GM11168 (cell line): ENCODE data around the gene DYNLL2.
"Not testable (repeated sequence)": the region's sequence is repeated elsewhere in the genome, so short reads cannot be mapped to it uniquely, and the experiment has no call there.

ENCODE experiments used
- in situ Hi-C: fragments of 300-500 bp; cut with MboI; formaldehyde crosslinking; loops from one replicate; pipeline ENCODE4 v1.12.0; 2022; ENCODE audit warnings: low sequenced_read_pairs; ENCODE audit not compliant: unreplicated experiment

DYNLL2 gene

GRCh38 chr17:58066401-58066800, 16.8 kb upstream of the DYNLL2 start:
- in situ Hi-C loops = no loop called here

GRCh38 chr17:58072862-58073261, 10.4 kb upstream of the DYNLL2 start:
- in situ Hi-C loops = no loop called here

GRCh38 chr17:58073266-58073665, 10.0 kb upstream of the DYNLL2 start:
- in situ Hi-C loops = not testable (repeated sequence)

- in situ Hi-C loops = not testable (repeated sequence)
Observed at GRCh38 chr17:58074406-58074805, 8.8 kb upstream of the DYNLL2 start.

GRCh38 chr17:58079300-58080033, 3.8 kb upstream of the DYNLL2 start:
- in situ Hi-C loops = no loop called here

- in situ Hi-C loops = no loop called here
Observed at GRCh38 chr17:58081646-58082340, 1.4 kb upstream of the DYNLL2 start.

DNA sequence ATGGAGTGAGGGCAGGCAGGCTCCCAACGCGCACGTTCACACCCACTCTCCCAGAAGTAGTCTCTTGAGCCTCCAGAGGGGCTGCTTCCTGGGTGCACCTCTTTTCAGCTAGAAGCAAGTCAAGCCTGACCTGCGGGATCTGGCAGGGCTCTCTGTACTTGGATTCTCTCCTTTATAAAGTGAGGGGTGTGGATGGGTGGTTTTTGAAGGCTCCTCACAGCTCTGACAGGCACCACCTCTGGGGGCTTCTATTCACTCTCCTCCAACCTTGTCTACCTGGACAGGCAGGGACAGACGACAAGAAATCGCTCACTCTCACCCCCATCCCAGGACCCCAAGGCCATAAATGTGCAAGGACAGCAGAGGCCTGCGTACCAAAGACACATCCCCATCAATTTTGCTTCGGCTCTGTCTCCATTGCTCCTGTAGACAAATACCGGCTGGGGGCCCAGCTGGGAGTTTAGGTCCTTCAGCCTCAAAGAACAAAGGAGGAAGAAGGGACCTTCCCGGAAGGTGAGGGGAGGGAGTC, 814 bp upstream of the DYNLL2 start:
- in situ Hi-C loops = no loop called here

DNA sequence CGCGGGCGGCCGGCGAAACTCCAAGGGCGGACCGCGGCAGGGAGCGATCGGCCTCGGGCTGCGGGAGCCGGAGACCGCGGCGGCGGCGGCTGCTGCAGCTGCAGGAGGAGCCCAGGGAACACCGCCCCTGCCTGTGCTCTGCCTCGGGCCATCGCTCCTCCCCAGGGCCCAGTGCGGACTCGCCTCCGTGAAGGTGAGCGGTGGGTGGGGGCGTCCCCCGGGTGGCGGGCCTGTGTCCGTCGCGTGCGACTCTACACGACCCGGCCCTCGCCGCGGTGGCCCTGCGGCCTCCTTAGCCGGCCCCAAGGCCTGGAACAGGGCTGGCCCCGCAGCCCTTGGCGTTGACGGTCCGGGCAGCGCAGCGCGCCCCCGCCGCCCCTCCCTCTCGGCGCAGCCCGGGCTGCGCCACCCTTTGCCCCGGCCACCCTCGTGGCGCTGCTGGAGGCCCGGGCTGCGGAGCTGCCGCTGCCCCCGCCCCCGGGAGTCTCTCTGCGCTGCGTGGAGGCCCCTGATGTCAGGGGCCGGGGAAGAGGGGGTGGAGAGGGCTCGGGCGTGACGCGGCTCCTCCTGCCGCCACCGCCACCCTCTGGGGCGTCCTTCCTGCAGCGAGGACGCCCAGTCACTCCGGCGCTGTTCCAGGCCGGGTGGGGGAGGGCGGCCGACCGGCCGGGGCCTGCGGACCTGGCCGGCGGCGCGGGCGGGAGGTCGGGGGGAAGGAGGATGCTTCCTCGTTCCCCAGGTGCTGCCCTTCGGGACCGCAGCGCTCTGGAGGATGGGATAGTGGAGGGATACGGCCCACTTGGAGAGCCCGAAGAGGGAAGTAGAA, 485 bp downstream of the DYNLL2 start:
- in situ Hi-C loops = no loop called here

- in situ Hi-C loops = no loop called here
Observed at GRCh38 chr17:58084317-58084981, 1.2 kb downstream of the DYNLL2 start.

DNA sequence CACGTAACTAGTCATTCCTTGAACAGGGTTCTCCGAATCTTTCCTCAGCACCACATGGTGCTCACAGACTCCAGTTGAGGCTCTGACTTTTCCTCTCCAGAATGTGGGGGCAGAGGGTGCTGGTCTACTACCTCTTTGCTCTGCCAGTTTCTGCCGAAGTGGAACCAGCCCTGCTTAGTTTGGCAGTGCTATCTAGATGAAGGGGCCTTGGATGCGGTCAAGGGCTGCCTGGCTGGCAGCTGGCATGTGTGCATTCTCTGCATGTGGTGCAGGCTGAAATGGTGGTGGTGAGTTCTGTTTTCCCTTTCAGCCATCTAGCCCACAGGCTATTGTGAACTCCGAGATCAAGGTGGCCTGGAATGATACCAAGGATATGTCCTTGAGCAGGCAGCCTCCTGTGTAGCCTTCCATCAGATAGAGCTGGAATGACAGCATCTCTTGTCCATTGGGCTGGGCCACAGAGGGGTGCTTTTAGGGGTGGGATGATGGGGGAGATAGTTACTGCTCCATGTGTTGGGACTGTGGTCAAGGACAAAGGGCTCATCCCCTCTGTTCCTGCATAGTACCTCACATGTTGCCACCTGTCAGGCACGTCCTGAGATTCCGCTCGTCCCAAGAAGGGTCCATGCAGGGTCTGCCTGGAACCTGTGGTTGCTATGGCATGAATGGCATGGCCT, 2.0 kb downstream of the DYNLL2 start:
- in situ Hi-C loops = no loop called here

DNA sequence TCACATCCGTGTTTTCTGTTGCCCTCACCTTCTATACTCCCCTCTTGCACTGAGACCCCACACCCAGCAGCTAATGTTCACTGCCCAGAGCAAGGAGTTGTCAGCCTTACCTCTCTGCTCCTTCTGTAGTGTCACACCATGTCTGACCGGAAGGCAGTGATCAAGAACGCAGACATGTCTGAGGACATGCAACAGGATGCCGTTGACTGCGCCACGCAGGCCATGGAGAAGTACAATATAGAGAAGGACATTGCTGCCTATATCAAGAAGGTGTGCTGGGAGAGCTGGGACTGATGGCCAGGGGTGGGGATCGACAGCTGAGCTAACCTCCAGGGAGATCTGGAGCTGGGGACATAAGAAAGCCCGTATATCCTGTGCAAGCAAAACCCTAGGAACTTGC, 3.7 kb downstream of the DYNLL2 start:
- in situ Hi-C loops = no loop called here

- in situ Hi-C loops = no loop called here
Observed at GRCh38 chr17:58088624-58089023, 5.4 kb downstream of the DYNLL2 start.

- in situ Hi-C loops = no loop called here
Observed at GRCh38 chr17:58089111-58089510, 5.9 kb downstream of the DYNLL2 start.

DNA sequence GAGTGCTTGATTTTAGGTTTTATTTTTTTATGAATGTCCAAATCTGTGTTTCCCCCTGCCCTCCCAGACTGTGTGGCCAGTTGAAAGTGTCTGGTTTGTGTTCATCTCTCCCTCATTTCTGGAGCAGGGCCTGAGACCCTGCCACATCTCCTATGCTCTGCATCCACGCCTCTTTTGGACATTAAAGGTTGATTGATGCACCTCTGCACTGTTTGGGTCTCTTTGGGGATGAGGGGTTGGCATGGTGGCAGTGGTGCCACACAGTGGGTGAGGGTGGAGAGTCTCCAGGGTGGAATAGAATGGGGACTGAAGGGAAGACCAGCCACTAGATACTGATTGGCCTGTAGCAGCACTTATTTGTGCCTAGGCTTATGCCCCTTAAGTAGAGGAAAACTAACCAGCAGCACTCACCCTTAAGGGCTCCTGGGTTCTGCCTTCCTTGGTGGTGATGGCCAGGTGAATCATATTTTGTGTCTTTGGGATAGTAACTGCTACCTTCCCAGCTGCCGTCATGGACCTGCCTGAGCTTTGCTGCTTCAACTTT, 7.9 kb downstream of the DYNLL2 start:
- in situ Hi-C loops = no loop called here

DNA sequence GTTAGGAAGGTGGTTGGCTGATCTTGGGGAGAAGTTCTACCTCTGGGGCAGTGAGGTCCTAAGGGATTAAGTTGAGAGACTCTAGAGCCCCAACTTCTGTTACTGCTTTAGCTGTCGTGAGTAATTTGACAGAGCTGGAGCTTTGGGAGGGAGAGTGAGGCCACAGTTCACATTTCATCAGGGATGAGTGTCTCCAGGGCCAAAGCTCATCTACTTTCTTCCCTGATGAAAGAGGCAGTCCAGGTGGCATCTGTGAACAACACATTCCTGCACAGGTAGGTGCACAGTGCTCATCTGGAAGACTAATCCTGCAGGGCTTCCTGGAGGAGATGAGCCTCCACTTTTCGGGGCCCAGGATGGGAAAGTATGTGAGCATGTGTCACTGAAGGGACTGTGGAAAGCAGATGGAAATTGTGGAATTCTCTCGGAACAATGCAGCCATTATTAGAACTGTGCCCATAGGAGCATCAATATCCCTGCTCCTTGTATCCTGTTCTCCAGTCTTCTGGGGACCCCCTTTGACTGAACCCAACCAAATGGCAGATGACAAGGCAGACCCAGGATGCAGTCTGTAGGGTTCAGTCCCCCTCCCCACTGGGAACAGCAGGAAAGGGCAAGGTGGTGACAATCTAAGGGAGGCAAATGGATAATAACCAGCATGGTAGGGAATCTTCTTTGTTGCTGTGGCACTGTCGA, 9.0 kb downstream of the DYNLL2 start:
- in situ Hi-C loops = no loop called here

DNA sequence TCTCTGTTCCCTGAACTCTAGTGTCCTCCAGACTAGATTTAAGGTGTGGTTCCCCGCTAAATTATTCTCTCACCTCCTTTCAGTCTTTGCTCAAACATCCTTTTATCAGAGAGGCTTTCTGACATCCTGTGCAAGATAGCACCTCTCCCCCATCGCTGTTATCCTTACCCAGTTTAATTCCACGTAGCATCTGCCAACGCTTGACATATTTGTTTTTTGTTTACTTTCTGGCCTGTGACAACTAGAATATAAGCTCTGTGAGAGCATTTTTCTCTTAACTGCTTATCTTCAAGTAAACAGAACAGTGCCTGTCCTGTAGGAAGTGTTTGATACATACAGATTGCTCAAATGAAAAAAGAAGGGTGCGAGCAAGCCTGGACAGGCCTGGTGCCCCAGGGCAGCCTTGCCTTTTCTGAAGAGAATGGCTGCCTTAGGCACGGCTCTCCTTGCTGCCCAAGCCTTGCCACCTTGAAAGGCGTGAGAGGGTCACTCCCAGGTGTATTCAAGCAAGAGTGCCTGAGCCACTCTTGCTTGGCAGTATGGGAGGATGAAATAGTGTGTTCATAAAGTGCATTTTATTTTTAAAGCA, 9.7 kb downstream of the DYNLL2 start:
- in situ Hi-C loops = no loop called here

GRCh38 chr17:58094118-58094517, 10.9 kb downstream of the DYNLL2 start:
- in situ Hi-C loops = no loop called here

GRCh38 chr17:58096892-58097291, 13.7 kb downstream of the DYNLL2 start:
- in situ Hi-C loops = no loop called here
